Upper lobe of left lung (tissue), 6 donors: ENCODE measurements around the gene CDH13. TPM values are rescaled to one million over a fixed set of nuclear protein-coding genes. Genes with fewer than 3 reads are reported as not detected.
A peak's percentile ranks its signal among the peaks of the same experiment; 100 is the strongest.

Experiments used
- ATAC-seq, 2 donors: fragments of 200-7000 bp; cut with Tn5 transposase; one replicate each; pipeline ENCODE4 v1.9.1; 2022; ENCODE audit warnings: mild to moderate bottlenecking in 2 of 2, moderate library complexity in 2 of 2; ENCODE audit not compliant: low FRiP score in 2 of 2
- DNase-seq, 2 donors: peaks; one replicate each; pipeline ENCODE4 v3.0.0-alpha.2; 2019 to 2020
- H3K27ac ChIP-seq, 4 donors: fragments of 200-600 bp; sonication (generic); one replicate each; pipeline ENCODE4 v1.5.1; 2016 to 2019
- H3K27me3 ChIP-seq, 4 donors: fragments of 200-600 bp; sonication (generic); one replicate each; pipeline ENCODE4 v1.5.1; 2017 to 2019
- H3K36me3 ChIP-seq, 4 donors: fragments of 200-600 bp; sonication (generic); one replicate each; pipeline ENCODE4 v1.5.1; 2016 to 2019
- H3K4me1 ChIP-seq, 4 donors: fragments of 200-600 bp; sonication (generic); one replicate each; pipeline ENCODE4 v1.5.1; 2018 to 2019
- H3K4me3 ChIP-seq, 4 donors: fragments of 200-600 bp; sonication (generic); one replicate each; pipeline ENCODE4 v1.5.1; 2017 to 2019; ENCODE audit warnings: mild to moderate bottlenecking in 2 of 4, moderate library complexity in 1 of 4
- H3K9me3 ChIP-seq, 4 donors: fragments of 200-600 bp; sonication (generic); one replicate each; pipeline ENCODE4 v1.5.1; 2018 to 2019
- EP300 ChIP-seq, 4 donors: sonication (generic); formaldehyde crosslinking; IDR thresholded peaks; one replicate each; pipeline ENCODE4 v1.5.1; 2017; ENCODE audit warnings: antibody characterized with exemption in 4 of 4, control low read depth in 2 of 4
- POLR2A ChIP-seq, 4 donors: fragments of 450-650 bp; IDR thresholded peaks; one replicate each; pipeline ENCODE4 v1.5.1; 2016 to 2017; ENCODE audit warnings: antibody characterized with exemption in 4 of 4, mild to moderate bottlenecking in 2 of 4
- POLR2AphosphoS5 ChIP-seq, 2 donors: sonication (generic); formaldehyde crosslinking; IDR thresholded peaks; one replicate each; pipeline ENCODE4 v1.5.1; 2017; ENCODE audit warnings: antibody characterized with exemption in 2 of 2
- WGBS, 2 donors: methylation state at CpG; one replicate each; pipeline ENCODE4 v1.1.5; 2017 to 2018; 5-methylcytosine and 5-hydroxymethylcytosine counted together
- total RNA-seq, 6 donors: library from RNA; depleted of rRNA in 4 of 6; stranded (reverse); fragments of >200 nt in 4 of 6; gene quantifications; one replicate each; pipeline versions ENCODE4 v1.1.0 to v1.2.1, GENCODE V29; 2016 to 2021
- TF ChIP-seq, protein P1 (sequence below), 6 experiments: fragments of 450-650 bp in 4 of 6; fragments of 200-600 bp in 2 of 6; sonication (generic) in 2 of 6; IDR thresholded peaks; one replicate each; pipeline ENCODE4 v1.5.1; 2016 to 2019; ENCODE audit warnings: antibody characterized with exemption in 6 of 6
- donor health status: DM: no; HTN: no; CAD: no; lungs with moderate emphysema.
- donor health status: DM: no; HTN: yes; CAD: no; lungs with severe emphysema.

CDH13 gene
- total RNA-seq, 6 donors from 2014 or later: 11.3 to 39.8 (median 19.9) TPM

DNA sequence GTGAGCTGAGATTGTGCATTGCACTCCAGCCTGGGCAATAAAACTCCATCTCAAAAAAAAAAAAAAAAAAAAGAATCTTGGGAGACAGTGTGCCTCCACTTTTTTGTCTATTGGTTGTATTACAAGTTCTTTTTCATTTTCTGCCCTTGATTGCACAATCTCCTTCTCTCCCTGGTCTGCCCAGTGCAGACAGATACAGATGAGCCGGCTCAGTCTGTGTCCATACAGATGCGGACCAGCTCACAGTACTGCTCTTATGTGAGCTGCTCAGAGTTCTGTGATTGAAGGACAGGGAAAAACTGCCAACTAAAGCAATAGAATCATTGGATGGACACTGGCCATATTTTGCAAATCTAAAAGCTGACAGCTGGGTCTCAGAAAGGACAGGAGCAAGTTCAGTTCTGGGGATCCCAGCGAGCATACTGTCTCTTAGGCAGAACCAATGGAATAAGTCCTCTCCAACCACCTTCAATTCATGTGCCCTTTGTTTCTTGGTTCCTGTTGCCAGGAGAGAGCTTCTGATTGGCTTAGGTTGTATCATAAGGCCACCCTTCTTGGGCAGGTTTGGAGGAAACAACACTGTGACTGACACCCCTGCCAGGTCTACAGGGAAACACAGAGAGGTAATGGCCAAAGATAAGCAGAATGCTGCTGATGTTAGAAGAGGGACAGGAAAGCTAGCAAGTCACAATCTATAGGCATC is 685.4 kb downstream of the CDH13 start:
- WGBS, 2 donors: 86 to 93% methylated on average over 3 of the region's 3 CpGs
- no peaks in the 10 kb centered on the region for H3K9me3 ChIP-seq
- H3K27ac ChIP-seq: no peak overlapping the region
- DNase-seq: no peak
- no peaks in the 10 kb centered on the region for H3K4me1 ChIP-seq
- H3K27me3 ChIP-seq: no peaks in the 10 kb centered on the region
- TF ChIP-seq, protein P1, sequence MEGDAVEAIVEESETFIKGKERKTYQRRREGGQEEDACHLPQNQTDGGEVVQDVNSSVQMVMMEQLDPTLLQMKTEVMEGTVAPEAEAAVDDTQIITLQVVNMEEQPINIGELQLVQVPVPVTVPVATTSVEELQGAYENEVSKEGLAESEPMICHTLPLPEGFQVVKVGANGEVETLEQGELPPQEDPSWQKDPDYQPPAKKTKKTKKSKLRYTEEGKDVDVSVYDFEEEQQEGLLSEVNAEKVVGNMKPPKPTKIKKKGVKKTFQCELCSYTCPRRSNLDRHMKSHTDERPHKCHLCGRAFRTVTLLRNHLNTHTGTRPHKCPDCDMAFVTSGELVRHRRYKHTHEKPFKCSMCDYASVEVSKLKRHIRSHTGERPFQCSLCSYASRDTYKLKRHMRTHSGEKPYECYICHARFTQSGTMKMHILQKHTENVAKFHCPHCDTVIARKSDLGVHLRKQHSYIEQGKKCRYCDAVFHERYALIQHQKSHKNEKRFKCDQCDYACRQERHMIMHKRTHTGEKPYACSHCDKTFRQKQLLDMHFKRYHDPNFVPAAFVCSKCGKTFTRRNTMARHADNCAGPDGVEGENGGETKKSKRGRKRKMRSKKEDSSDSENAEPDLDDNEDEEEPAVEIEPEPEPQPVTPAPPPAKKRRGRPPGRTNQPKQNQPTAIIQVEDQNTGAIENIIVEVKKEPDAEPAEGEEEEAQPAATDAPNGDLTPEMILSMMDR (IDR thresholded peaks at IDR 0.05): no peak
- TF ChIP-seq POLR2A (IDR thresholded peaks at IDR 0.05) (no peak), EP300 (IDR thresholded peaks at IDR 0.05) (no peak), POLR2AphosphoS5 (IDR thresholded peaks at IDR 0.05) (no peak)
- no peak for ATAC-seq
- no peak overlapping the region for H3K4me3 ChIP-seq
- no peaks in the 10 kb centered on the region for H3K36me3 ChIP-seq

DNA sequence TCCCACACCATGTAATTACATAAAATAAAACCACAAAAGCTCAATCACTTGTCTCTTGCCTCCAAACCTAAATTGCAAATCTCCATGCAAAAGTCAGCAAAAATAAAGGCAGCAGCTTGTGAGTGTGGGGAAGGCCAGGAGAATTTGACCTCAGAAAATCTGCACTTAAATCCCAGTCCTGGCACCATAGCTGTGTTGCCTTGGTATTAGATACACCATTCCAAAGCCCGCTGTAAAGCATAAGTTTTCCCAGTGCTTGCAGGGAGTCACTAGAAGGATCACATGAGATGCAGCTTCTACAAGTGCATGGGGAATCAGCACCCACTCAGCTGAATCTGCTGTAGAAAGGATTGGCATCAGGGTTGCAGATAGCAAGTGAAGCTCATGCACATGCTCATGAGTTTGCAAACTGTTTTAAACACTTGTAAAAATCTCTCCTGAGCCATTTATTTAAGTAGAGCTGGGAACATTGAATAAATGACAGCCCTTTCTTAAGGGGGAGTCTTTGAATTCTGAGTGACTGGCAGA is 686.0 kb downstream of the CDH13 start:
- no peaks in the 10 kb centered on the region for H3K4me1 ChIP-seq
- WGBS, 2 donors: 88 to 91% methylated on average over 1 of the region's 1 CpG
- H3K36me3 ChIP-seq: no peaks in the 10 kb centered on the region
- ATAC-seq (no peak), DNase-seq (no peak)
- H3K27me3 ChIP-seq: no peaks in the 10 kb centered on the region
- TF ChIP-seq POLR2A (IDR thresholded peaks at IDR 0.05): no peak
- no peak for TF ChIP-seq POLR2AphosphoS5 (IDR thresholded peaks at IDR 0.05)
- no peak for TF ChIP-seq EP300 (IDR thresholded peaks at IDR 0.05)
- TF ChIP-seq, protein P1 (IDR thresholded peaks at IDR 0.05): no peak
- H3K9me3 ChIP-seq: no peaks in the 10 kb centered on the region
- no peak overlapping the region for H3K27ac ChIP-seq
- H3K4me3 ChIP-seq: no peak overlapping the region

DNA sequence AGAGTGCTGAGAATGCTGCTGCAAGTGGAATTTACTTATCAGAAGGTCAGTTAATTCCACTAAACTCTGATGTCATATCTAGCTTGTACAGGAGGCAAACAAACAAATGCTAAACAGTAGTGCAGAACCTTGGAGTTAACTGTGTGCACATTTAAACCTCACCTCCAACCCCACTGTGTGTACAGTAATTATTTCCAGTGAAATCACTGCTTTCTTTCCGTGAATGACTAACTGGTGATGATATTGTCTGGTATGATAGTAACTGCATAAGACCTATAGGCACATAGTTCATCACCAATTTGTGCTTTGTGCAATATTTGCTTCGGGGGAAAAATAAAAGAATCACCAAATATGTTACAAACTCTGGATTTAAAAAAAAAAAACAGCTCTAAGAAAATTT is 688.5 kb downstream of the CDH13 start:
- 81 to 86% methylated on average over 2 of the region's 2 CpGs for WGBS, 2 donors
- TF ChIP-seq EP300 (IDR thresholded peaks at IDR 0.05) (no peak), POLR2AphosphoS5 (IDR thresholded peaks at IDR 0.05) (no peak), POLR2A (IDR thresholded peaks at IDR 0.05) (no peak)
- TF ChIP-seq, protein P1 (IDR thresholded peaks at IDR 0.05): no peak
- ATAC-seq (no peak), DNase-seq (no peak)
- Histone ChIP-seq H3K4me1 (no peaks in the 10 kb centered on the region), H3K4me3 (no peak overlapping the region), H3K27me3 (no peaks in the 10 kb centered on the region), H3K27ac (no peak overlapping the region), H3K36me3 (no peaks in the 10 kb centered on the region), H3K9me3 (no peaks in the 10 kb centered on the region)

GRCh38 chr16:83316458-83316857 is 689.7 kb downstream of the CDH13 start:
- no peaks in the 10 kb centered on the region for H3K4me1 ChIP-seq
- ATAC-seq: peak in 1 of 2 donors; percentile 34
- TF ChIP-seq POLR2A (IDR thresholded peaks at IDR 0.05) (no peak), EP300 (IDR thresholded peaks at IDR 0.05) (no peak), POLR2AphosphoS5 (IDR thresholded peaks at IDR 0.05) (no peak)
- TF ChIP-seq, protein P1 (IDR thresholded peaks at IDR 0.05): no peak
- no peaks in the 10 kb centered on the region for H3K9me3 ChIP-seq
- DNase-seq: no peak
- H3K36me3 ChIP-seq: no peaks in the 10 kb centered on the region
- no peaks in the 10 kb centered on the region for H3K27me3 ChIP-seq
- H3K27ac ChIP-seq: no peak overlapping the region
- H3K4me3 ChIP-seq: no peak overlapping the region
- WGBS, 2 donors: 73 to 75% methylated on average over 3 of the region's 3 CpGs

GRCh38 chr16:83318390-83318789 is 691.6 kb downstream of the CDH13 start:
- Histone ChIP-seq H3K27me3 (no peaks in the 10 kb centered on the region), H3K36me3 (no peaks in the 10 kb centered on the region), H3K9me3 (no peaks in the 10 kb centered on the region), H3K27ac (no peak overlapping the region), H3K4me3 (no peak overlapping the region), H3K4me1 (no peaks in the 10 kb centered on the region)
- WGBS, 2 donors: 88 to 92% methylated on average over 7 of the region's 7 CpGs
- ATAC-seq: no peak
- no peak for DNase-seq
- TF ChIP-seq EP300 (IDR thresholded peaks at IDR 0.05) (no peak), POLR2A (IDR thresholded peaks at IDR 0.05) (no peak), POLR2AphosphoS5 (IDR thresholded peaks at IDR 0.05) (no peak)
- TF ChIP-seq, protein P1 (IDR thresholded peaks at IDR 0.05): no peak
